ENCODE measurements around the gene RMDN3.

The RMDN3 gene

DNA sequence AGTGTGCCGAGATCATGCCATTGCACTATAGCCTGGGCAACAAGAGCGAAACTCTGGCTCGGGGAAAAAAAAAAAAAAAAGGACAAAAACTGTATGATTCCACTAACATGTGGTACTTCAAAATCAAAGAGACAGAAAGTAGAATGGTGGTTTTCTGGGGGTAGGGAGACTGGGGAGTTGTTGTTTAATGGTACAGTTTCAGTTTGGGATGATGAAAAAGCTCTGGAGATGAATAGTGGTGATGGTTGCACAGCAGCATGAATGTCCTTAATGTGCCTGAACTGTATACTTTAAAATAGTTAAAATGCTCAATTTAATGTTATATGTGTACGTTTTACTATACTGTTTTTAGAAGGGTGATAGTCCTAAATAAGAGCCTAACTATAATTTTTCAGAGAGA is 32.7 kb downstream of the RMDN3 start:
- TF ChIP-seq, protein P1, sequence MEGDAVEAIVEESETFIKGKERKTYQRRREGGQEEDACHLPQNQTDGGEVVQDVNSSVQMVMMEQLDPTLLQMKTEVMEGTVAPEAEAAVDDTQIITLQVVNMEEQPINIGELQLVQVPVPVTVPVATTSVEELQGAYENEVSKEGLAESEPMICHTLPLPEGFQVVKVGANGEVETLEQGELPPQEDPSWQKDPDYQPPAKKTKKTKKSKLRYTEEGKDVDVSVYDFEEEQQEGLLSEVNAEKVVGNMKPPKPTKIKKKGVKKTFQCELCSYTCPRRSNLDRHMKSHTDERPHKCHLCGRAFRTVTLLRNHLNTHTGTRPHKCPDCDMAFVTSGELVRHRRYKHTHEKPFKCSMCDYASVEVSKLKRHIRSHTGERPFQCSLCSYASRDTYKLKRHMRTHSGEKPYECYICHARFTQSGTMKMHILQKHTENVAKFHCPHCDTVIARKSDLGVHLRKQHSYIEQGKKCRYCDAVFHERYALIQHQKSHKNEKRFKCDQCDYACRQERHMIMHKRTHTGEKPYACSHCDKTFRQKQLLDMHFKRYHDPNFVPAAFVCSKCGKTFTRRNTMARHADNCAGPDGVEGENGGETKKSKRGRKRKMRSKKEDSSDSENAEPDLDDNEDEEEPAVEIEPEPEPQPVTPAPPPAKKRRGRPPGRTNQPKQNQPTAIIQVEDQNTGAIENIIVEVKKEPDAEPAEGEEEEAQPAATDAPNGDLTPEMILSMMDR (conservative IDR thresholded peaks at IDR 0.05; ENCODE audit: low read depth, low read length): no peak
- DNase-seq (ENCODE audit: low read depth): no peak
- no peak overlapping the region for H3K4me3 ChIP-seq (ENCODE audit: low read length)

DNA sequence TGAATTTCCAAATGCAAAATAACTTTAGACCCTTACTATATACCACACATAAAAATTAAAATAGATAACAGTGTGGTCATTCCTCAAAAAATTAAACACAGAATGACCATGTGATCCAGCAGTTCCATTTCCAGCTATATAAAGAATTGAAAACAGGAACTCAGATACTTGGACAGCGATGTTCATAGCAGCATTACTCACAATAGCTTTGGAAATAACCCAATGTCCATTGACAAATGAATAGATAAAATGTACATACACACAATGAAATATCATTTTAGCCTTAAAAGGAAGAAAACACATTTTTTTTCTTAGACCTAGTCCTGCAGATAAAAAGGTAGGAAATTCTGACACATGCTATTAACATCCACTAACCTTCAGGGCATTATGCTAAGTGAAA is 33.4 kb downstream of the RMDN3 start:
- H3K4me3 ChIP-seq (ENCODE audit: low read length): no peak overlapping the region
- DNase-seq (ENCODE audit: low read depth): no peak
- TF ChIP-seq, protein P1 (conservative IDR thresholded peaks at IDR 0.05; ENCODE audit: low read depth, low read length): no peak

DNA sequence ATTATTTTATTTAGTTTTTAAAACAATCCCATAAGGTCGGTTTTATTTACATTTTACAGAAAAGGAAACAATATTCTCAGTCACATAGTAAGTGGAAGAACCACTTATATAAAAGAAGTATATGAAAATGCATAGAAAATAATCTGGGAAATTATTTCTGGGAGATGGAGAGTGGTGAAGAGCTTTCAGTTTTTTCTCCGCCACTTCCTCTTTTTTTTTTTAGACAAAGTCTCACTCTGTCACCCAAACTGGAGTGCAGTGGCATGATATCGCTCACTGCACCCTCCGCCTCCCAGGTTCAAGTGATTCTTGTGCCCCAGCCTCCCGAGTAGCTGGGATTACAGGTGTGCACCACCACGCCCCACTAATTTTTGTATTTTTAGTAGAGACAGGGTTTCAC is 38.9 kb downstream of the RMDN3 start:
- H3K4me3 ChIP-seq (ENCODE audit: low read length): no peak overlapping the region
- no peak for DNase-seq (ENCODE audit: low read depth)
- TF ChIP-seq, protein P1 (conservative IDR thresholded peaks at IDR 0.05; ENCODE audit: low read depth, low read length): no peak

- no peak overlapping the region for H3K4me3 ChIP-seq (ENCODE audit: low read length)
- DNase-seq (ENCODE audit: low read depth): no peak
- TF ChIP-seq, protein P1 (conservative IDR thresholded peaks at IDR 0.05; ENCODE audit: low read depth, low read length): no peak
Observed at GRCh38 chr15:40714144-40714543, 40.9 kb downstream of the RMDN3 start.

GRCh38 chr15:40706121-40706520 is 48.9 kb downstream of the RMDN3 start:
- no peak for DNase-seq (ENCODE audit: low read depth)
- TF ChIP-seq, protein P1 (conservative IDR thresholded peaks at IDR 0.05; ENCODE audit: low read depth, low read length): no peak
- H3K4me3 ChIP-seq (ENCODE audit: low read length): no peak overlapping the region

GRCh38 chr15:40702077-40702476 is 53.0 kb downstream of the RMDN3 start:
- H3K4me3 ChIP-seq (ENCODE audit: low read length): no peak overlapping the region
- TF ChIP-seq, protein P1 (conservative IDR thresholded peaks at IDR 0.05; ENCODE audit: low read depth, low read length): peak; percentile 9
- DNase-seq (ENCODE audit: low read depth): no peak

GRCh38 chr15:40697916-40698315 is 57.1 kb downstream of the RMDN3 start:
- TF ChIP-seq, protein P1 (conservative IDR thresholded peaks at IDR 0.05; ENCODE audit: low read depth, low read length): no peak
- no peak overlapping the region for H3K4me3 ChIP-seq (ENCODE audit: low read length)
- no peak for DNase-seq (ENCODE audit: low read depth)

Measured in retinal pigment epithelial cell (primary cell).